B cell (primary cell): ENCODE data around the gene SERPINI2. TPM values are rescaled to one million over a fixed set of nuclear protein-coding genes. Genes with fewer than 3 reads are reported as not detected.

ENCODE experiments used
- ATAC-seq: fragments of 200-7000 bp; cut with Tn5 transposase; one replicate; pipeline ENCODE4 v1.10.0; 2021; ENCODE audit warnings: low read depth, mild to moderate bottlenecking, moderate number of reproducible peaks, moderate library complexity
- CTCF ChIA-PET: fragments of 350-600 bp; sonication (Branson Sonifier 250); formaldehyde crosslinking; loops from one replicate; lab custom pipeline; 2021; ENCODE audit warnings: antibody characterized with exemption, inconsistent platforms; lab: Charles Lee
- POLR2A ChIA-PET: fragments of 350-600 bp; sonication (Branson Sonifier 250); formaldehyde crosslinking; loops from one replicate; lab custom pipeline; 2021; ENCODE audit warnings: antibody characterized with exemption; lab: Charles Lee
- DNase-seq: peaks from one replicate; pipeline ENCODE4 v3.0.0; 2013
- H2AFZ ChIP-seq: 2 replicates; pipeline ENCODE4 v1.6.1; 2012; ENCODE audit warnings: mild to moderate bottlenecking, low read depth, low read length; ENCODE audit not compliant: insufficient read depth, poor library complexity, severe bottlenecking
- H3K27ac ChIP-seq, 2 donors: 1 replicate in 1 of 2; 2 replicates in 1 of 2; pipeline ENCODE4 v1.5.1; 2012 to 2013; ENCODE audit warnings: low read length in 2 of 2, mild to moderate bottlenecking in 2 of 2, moderate library complexity in 1 of 2
- H3K27me3 ChIP-seq, 4 experiments: fragments of 200-600 bp in 1 of 4; sonication (generic) in 1 of 4; replicated peaks in 1 of 4; 1 replicate in 2 of 4; 2 replicates in 2 of 4; pipeline versions ENCODE4 v1.6.1 to v1.7.0; 2013 to 2016; ENCODE audit warnings: low read length in 3 of 4, mild to moderate bottlenecking in 2 of 4, mixed read lengths in 1 of 4, moderate library complexity in 1 of 4; ENCODE audit not compliant: insufficient read depth in 4 of 4, control insufficient read depth in 3 of 4; ENCODE audit errors: control extremely low read depth in 1 of 4
- H3K36me3 ChIP-seq, 2 experiments: replicated peaks in 1 of 2; 1 replicate in 1 of 2; 2 replicates in 1 of 2; pipeline versions ENCODE4 v1.6.1 to v1.7.1; 2013; ENCODE audit warnings: low read length in 1 of 2; ENCODE audit not compliant: insufficient read depth in 2 of 2, control insufficient read depth in 1 of 2; ENCODE audit errors: control extremely low read depth in 1 of 2, extremely low read depth in 1 of 2
- H3K4me1 ChIP-seq, 2 donors: fragments of 200-600 bp in 1 of 2; sonication (generic) in 1 of 2; 1 replicate in 1 of 2; 2 replicates in 1 of 2; pipeline versions ENCODE4 v1.5.1 to v1.6.1; 2013 to 2017; ENCODE audit warnings: low read length in 2 of 2; ENCODE audit not compliant: control insufficient read depth in 2 of 2, insufficient read depth in 2 of 2
- H3K4me2 ChIP-seq: replicated peaks from 2 replicates; pipeline ENCODE3; 2012; ENCODE audit warnings: mild to moderate bottlenecking, low read depth, low read length; ENCODE audit not compliant: poor library complexity, severe bottlenecking
- H3K4me3 ChIP-seq, 5 experiments: fragments of 200-600 bp in 1 of 5; sonication (generic) in 1 of 5; 1 replicate in 3 of 5; 2 replicates in 2 of 5; pipeline versions ENCODE4 v1.5.1 to v1.7.0; 2011 to 2016; ENCODE audit warnings: low read length in 4 of 5, mild to moderate bottlenecking in 4 of 5, low read depth in 2 of 5, control low read depth in 1 of 5, moderate library complexity in 1 of 5; ENCODE audit not compliant: insufficient read depth in 1 of 5; ENCODE audit errors: control extremely low read depth in 1 of 5, extremely low read depth in 1 of 5
- H3K79me2 ChIP-seq: fragments of 200-600 bp; sonication (generic); one replicate; pipeline ENCODE4 v1.6.0; 2016; ENCODE audit warnings: low read length; ENCODE audit not compliant: control insufficient read depth, insufficient read depth
- H3K9ac ChIP-seq: fragments of 200-600 bp; sonication (generic); 2 replicates; pipeline ENCODE4 v1.6.1; 2017; ENCODE audit warnings: mild to moderate bottlenecking, low read length, moderate library complexity
- H3K9me3 ChIP-seq, 3 donors: one replicate each; pipeline versions ENCODE4 v1.6.1 to v1.7.1; 2013; ENCODE audit warnings: low read length in 2 of 3; ENCODE audit not compliant: control insufficient read depth in 2 of 3, insufficient read depth in 1 of 3; ENCODE audit errors: control extremely low read depth in 1 of 3
- H4K20me1 ChIP-seq: 2 replicates; pipeline ENCODE4 v1.6.0; 2012; ENCODE audit warnings: mild to moderate bottlenecking, low read length; ENCODE audit not compliant: insufficient read depth, control insufficient read depth, poor library complexity, severe bottlenecking
- H3K27ac Mint-ChIP-seq: one replicate; pipeline ENCODE4 v1.8.0; 2021; ENCODE audit warnings: mixed read lengths
- H3K27me3 Mint-ChIP-seq: one replicate; pipeline ENCODE4 v1.8.0; 2021; ENCODE audit warnings: mixed read lengths
- H3K4me1 Mint-ChIP-seq: one replicate; pipeline ENCODE4 v1.8.0; 2021; ENCODE audit warnings: mixed read lengths
- H3K4me3 Mint-ChIP-seq: one replicate; pipeline ENCODE4 v1.8.0; 2021; ENCODE audit warnings: mixed read lengths
- H3K9me3 Mint-ChIP-seq: one replicate; pipeline ENCODE4 v1.8.0; 2022; ENCODE audit warnings: mixed read lengths; ENCODE audit not compliant: insufficient read depth
- EZH2 ChIP-seq: IDR thresholded peaks from 2 replicates; pipeline ENCODE4 v1.6.1; 2012; ENCODE audit warnings: borderline replicate concordance, low read depth, mild to moderate bottlenecking, moderate library complexity, low read length; ENCODE audit not compliant: insufficient read depth, poor library complexity, severe bottlenecking
- WGBS: methylation state at CpG from one replicate; pipeline ENCODE4 v1.1.5; 2013; ENCODE audit warnings: missing lambda C conversion rate; ENCODE audit not compliant: insufficient coverage; 5-methylcytosine and 5-hydroxymethylcytosine counted together
- intact Hi-C: fragments of 100-400 bp; cut with micrococcal nuclease; formaldehyde crosslinking; loops from one replicate; pipeline ENCODE4 v1.10.0; 2022
- polyA plus RNA-seq: library from polyadenylated mRNA; depleted of rRNA; stranded (reverse); fragments of >200 nt; gene quantifications from 2 replicates; pipeline ENCODE4 v1.2.3, GENCODE V29; 2012
- total RNA-seq, 2 donors: library from RNA; stranded (reverse); fragments of 120-200 nt in 1 of 2; gene quantifications; 1 replicate in 1 of 2; 2 replicates in 1 of 2; pipeline versions ENCODE4 v1.2.3 to v1.2.4, GENCODE V29; 2013 to 2022
- TF ChIP-seq, protein P1 (sequence below): fragments of 200-600 bp; IDR thresholded peaks from one replicate; pipeline ENCODE4 v1.8.0; 2022; ENCODE audit warnings: antibody characterized with exemption, mild to moderate bottlenecking

The SERPINI2 gene
- total and polyA plus RNA-seq, 2 donors (not counting 1 experiment from before 2014, with no cell fraction given) = not detected

DNA sequence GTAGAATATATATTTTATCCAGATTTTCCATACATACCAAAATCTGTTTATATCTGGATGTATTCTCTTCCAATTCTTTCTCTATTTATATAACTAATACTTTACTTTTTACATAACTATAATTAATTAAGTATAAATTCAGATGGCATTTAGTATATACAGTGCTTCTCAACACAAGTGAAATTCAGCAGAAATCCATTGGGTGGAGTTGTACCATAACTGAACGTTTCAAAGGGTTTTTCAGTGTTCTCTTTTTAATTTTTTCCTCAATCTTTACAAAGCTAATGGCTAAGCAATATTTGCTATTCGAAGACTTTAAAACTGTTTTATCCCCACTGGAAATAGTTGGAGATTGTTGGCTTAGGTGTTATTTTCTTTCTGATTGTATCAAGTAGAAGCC is 79.8 kb downstream of the SERPINI2 start:
- Histone ChIP-seq H3K79me2 (no peaks in the 10 kb centered on the region), H3K27ac (no peak overlapping the region), H3K4me1 (no peaks in the 10 kb centered on the region), H3K4me3 (no peak overlapping the region), H3K4me2 (no peak overlapping the region), H3K9me3 (no peaks in the 10 kb centered on the region), H3K36me3 (no peaks in the 10 kb centered on the region), H3K27me3 (no peaks in the 10 kb centered on the region), H2AFZ (no peak overlapping the region), H3K9ac (no peak overlapping the region), H4K20me1 (no peaks in the 10 kb centered on the region)
- CTCF ChIA-PET = interaction anchor here (1.4 kb wide), 1 partner anchor 291 kb away, joined by 4 read pairs; no protein-coding TSS in a partner anchor
- TF ChIP-seq EZH2 = no peak
- TF ChIP-seq, protein P1, sequence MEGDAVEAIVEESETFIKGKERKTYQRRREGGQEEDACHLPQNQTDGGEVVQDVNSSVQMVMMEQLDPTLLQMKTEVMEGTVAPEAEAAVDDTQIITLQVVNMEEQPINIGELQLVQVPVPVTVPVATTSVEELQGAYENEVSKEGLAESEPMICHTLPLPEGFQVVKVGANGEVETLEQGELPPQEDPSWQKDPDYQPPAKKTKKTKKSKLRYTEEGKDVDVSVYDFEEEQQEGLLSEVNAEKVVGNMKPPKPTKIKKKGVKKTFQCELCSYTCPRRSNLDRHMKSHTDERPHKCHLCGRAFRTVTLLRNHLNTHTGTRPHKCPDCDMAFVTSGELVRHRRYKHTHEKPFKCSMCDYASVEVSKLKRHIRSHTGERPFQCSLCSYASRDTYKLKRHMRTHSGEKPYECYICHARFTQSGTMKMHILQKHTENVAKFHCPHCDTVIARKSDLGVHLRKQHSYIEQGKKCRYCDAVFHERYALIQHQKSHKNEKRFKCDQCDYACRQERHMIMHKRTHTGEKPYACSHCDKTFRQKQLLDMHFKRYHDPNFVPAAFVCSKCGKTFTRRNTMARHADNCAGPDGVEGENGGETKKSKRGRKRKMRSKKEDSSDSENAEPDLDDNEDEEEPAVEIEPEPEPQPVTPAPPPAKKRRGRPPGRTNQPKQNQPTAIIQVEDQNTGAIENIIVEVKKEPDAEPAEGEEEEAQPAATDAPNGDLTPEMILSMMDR = no peak
- no peaks in the 10 kb centered on the region for H3K4me1 Mint-ChIP-seq
- intact Hi-C loops = no loop called here
- WGBS = no CpG with 5 or more reads among the region's 2 CpGs
- H3K9me3 Mint-ChIP-seq = no peaks in the 10 kb centered on the region
- ATAC-seq = no peak
- no peak for DNase-seq
- peaks cover 9% of the 10 kb centered on the region for H3K27me3 Mint-ChIP-seq
- no peak overlapping the region for H3K27ac Mint-ChIP-seq
- POLR2A ChIA-PET = no interaction called here
- H3K4me3 Mint-ChIP-seq = no peak overlapping the region

Other genes starting within 250 kb of the SERPINI2 start
- gene ZBBX, start 93.7 kb downstream of the SERPINI2 start, total RNA-seq = not detected in 2 replicates
- not detected in 2 replicates for gene ZBBX, start 93.7 kb downstream of the SERPINI2 start, polyA plus RNA-seq
- gene WDR49, start 179.9 kb upstream of the SERPINI2 start, total RNA-seq = 0.73 and 1.4 TPM in 2 replicates
- 0.74 and 0.88 TPM in 2 replicates for gene WDR49, start 179.9 kb upstream of the SERPINI2 start, polyA plus RNA-seq